IMR-90 (cell line): ENCODE results near the gene KCNAB2. TPM values are rescaled to one million over a fixed set of nuclear protein-coding genes. Genes with fewer than 3 reads are reported as not detected.

Experiments
- ATAC-seq: fragments of 200-7000 bp; cut with Tn5 transposase; 2 replicates; pipeline ENCODE4 v1.9.1; 2020; ENCODE audit warnings: low read depth, mild to moderate bottlenecking, moderate library complexity
- BruUV-seq: library from RNA; stranded (reverse); fragments of 400-500 nt; replicated peaks from 2 replicates; lab custom pipeline; 2021; lab: Mats Ljungman, UMichigan
- CTCF ChIA-PET: fragments of 300-600 bp; formaldehyde crosslinking; extraction: SDS; loops from one replicate; lab custom pipeline; 2021; ENCODE audit warnings: antibody characterized with exemption; lab: Yijun Ruan, JAX
- POLR2A ChIA-PET: fragments of 300-600 bp; sonication (Branson Sonifier 250); formaldehyde crosslinking; loops from one replicate; lab custom pipeline; 2022; ENCODE audit warnings: antibody characterized with exemption; ENCODE audit not compliant: unreplicated experiment; lab: Charles Lee
- DNase-seq: peaks from one replicate; pipeline ENCODE4 v3.0.0; 2013
- H2AFZ ChIP-seq: replicated peaks from 2 replicates; pipeline ENCODE3; 2013; ENCODE audit warnings: low read length, mild to moderate bottlenecking; ENCODE audit not compliant: poor library complexity
- H2AK5ac ChIP-seq: 2 replicates; pipeline ENCODE4 v1.6.1; 2013; ENCODE audit warnings: low read depth, low read length, inconsistent platforms
- H2AK9ac ChIP-seq: replicated peaks from 2 replicates; pipeline ENCODE3; 2013; ENCODE audit warnings: mild to moderate bottlenecking, low read depth, low read length, moderate library complexity; ENCODE audit not compliant: poor library complexity
- H2BK120ac ChIP-seq: 2 replicates; pipeline ENCODE4 v1.6.1; 2013; ENCODE audit warnings: low read depth, low read length, inconsistent platforms
- H2BK15ac ChIP-seq: 3 replicates; pipeline ENCODE4 v1.6.1; 2013; ENCODE audit warnings: low read depth, low read length, inconsistent platforms
- H2BK20ac ChIP-seq: 2 replicates; pipeline ENCODE4 v1.6.1; 2013; ENCODE audit warnings: low read depth, mild to moderate bottlenecking, inconsistent platforms, low read length, moderate library complexity
- H2BK5ac ChIP-seq: 2 replicates; pipeline ENCODE4 v1.6.1; 2013; ENCODE audit warnings: mild to moderate bottlenecking, low read depth, low read length, inconsistent platforms; ENCODE audit not compliant: poor library complexity, severe bottlenecking
- H3K14ac ChIP-seq: replicated peaks from 2 replicates; pipeline ENCODE4 v1.6.1; 2013; ENCODE audit warnings: low read depth, low read length, inconsistent platforms
- H3K18ac ChIP-seq: 2 replicates; pipeline ENCODE4 v1.6.1; 2013; ENCODE audit warnings: low read depth, low read length, control low read depth
- H3K23ac ChIP-seq: 2 replicates; pipeline ENCODE4 v1.6.1; 2013; ENCODE audit warnings: low read depth, low read length, inconsistent platforms
- H3K27ac ChIP-seq: 2 replicates; pipeline ENCODE4 v1.5.1; 2013; ENCODE audit warnings: mild to moderate bottlenecking, control low read depth, low read length; ENCODE audit not compliant: insufficient read depth
- H3K27me3 ChIP-seq: 2 replicates; pipeline ENCODE4 v1.6.1; 2013; ENCODE audit warnings: low read length; ENCODE audit not compliant: control insufficient read depth, insufficient read depth
- H3K36me3 ChIP-seq: 2 replicates; pipeline ENCODE4 v1.6.1; 2013; ENCODE audit warnings: low read length, mixed read lengths; ENCODE audit not compliant: control insufficient read depth, insufficient read depth
- H3K4ac ChIP-seq: 2 replicates; pipeline ENCODE4 v1.6.1; 2013; ENCODE audit warnings: low read depth, low read length, inconsistent platforms
- H3K4me1 ChIP-seq: 2 replicates; pipeline ENCODE4 v1.6.1; 2013; ENCODE audit warnings: low read length, mixed read lengths; ENCODE audit not compliant: control insufficient read depth, insufficient read depth
- H3K4me2 ChIP-seq: 2 replicates; pipeline ENCODE4 v1.6.1; 2013; ENCODE audit warnings: low read depth, mild to moderate bottlenecking, control low read depth, low read length, moderate library complexity
- H3K4me3 ChIP-seq: 2 replicates; pipeline ENCODE4 v1.5.1; 2013; ENCODE audit warnings: low read depth, mild to moderate bottlenecking, control low read depth, low read length, moderate library complexity; ENCODE audit not compliant: insufficient read depth
- H3K56ac ChIP-seq: 2 replicates; pipeline ENCODE4 v1.6.1; 2013; ENCODE audit warnings: low read length, inconsistent platforms; ENCODE audit not compliant: insufficient read depth; ENCODE audit errors: extremely low read depth
- H3K79me1 ChIP-seq, 2 experiments: 2 replicates each; pipeline ENCODE4 v1.6.1; 2013; ENCODE audit warnings: low read length in 2 of 2, inconsistent platforms in 1 of 2, low read depth in 1 of 2
- H3K9ac ChIP-seq: 2 replicates; pipeline ENCODE4 v1.6.1; 2013; ENCODE audit warnings: low read depth, low read length, control low read depth
- H3K9me1 ChIP-seq: 2 replicates; pipeline ENCODE4 v1.6.1; 2013; ENCODE audit warnings: low read length, inconsistent platforms; ENCODE audit not compliant: insufficient read depth
- H3K9me3 ChIP-seq: 2 replicates; pipeline ENCODE4 v1.6.1; 2013; ENCODE audit warnings: low read length; ENCODE audit not compliant: control insufficient read depth, insufficient read depth
- H4K20me1 ChIP-seq: 2 replicates; pipeline ENCODE4 v1.6.1; 2013; ENCODE audit warnings: low read length, inconsistent platforms; ENCODE audit not compliant: insufficient read depth
- H4K5ac ChIP-seq: 2 replicates; pipeline ENCODE4 v1.6.1; 2013; ENCODE audit warnings: mild to moderate bottlenecking, low read depth, low read length, control low read depth
- H4K8ac ChIP-seq, 2 experiments: 2 replicates each; pipeline ENCODE4 v1.6.1; 2013; ENCODE audit warnings: low read depth in 2 of 2, low read length in 2 of 2, control low read depth in 1 of 2, inconsistent platforms in 1 of 2
- H4K91ac ChIP-seq: 2 replicates; pipeline ENCODE4 v1.6.1; 2013; ENCODE audit warnings: low read depth, low read length, inconsistent platforms; ENCODE audit not compliant: insufficient read depth
- CTCF ChIP-seq: conservative IDR thresholded peaks from 2 replicates; pipeline ENCODE4 v1.5.1; 2012; ENCODE audit warnings: mild to moderate bottlenecking, low read depth, low read length, improper control_type of control experiment
- FOS ChIP-seq: fragments of 150-350 bp; IDR thresholded peaks from 2 replicates; pipeline ENCODE4 v1.6.1; 2016; ENCODE audit warnings: low read depth, low read length
- MAZ ChIP-seq: IDR thresholded peaks from 2 replicates; pipeline ENCODE4 v1.6.1; 2012; ENCODE audit warnings: low read depth, mild to moderate bottlenecking, low read length, improper control_type of control experiment, moderate library complexity, borderline replicate concordance
- NFE2L2 ChIP-seq: fragments of 150-350 bp; IDR thresholded peaks from 2 replicates; pipeline ENCODE4 v1.6.1; 2016; ENCODE audit warnings: low read depth, mild to moderate bottlenecking, low read length
- POLR2A ChIP-seq: IDR thresholded peaks from 2 replicates; pipeline ENCODE4 v1.6.1; 2012; ENCODE audit warnings: mild to moderate bottlenecking, low read depth, low read length
- RCOR1 ChIP-seq: IDR thresholded peaks from 2 replicates; pipeline ENCODE4 v1.6.1; 2012; ENCODE audit warnings: mild to moderate bottlenecking, low read length, improper control_type of control experiment; ENCODE audit not compliant: insufficient replicate concordance
- WGBS, 2 experiments: methylation state at CpG; one replicate each; pipeline versions ENCODE4 v1.1.5 to v1.1.7; 2013; ENCODE audit warnings: missing lambda C conversion rate in 2 of 2; ENCODE audit not compliant: insufficient read length in 1 of 2; ENCODE audit errors: extremely low coverage in 2 of 2; 5-methylcytosine and 5-hydroxymethylcytosine counted together
- dilution Hi-C: fragments of 300-500 bp; cut with HindIII; formaldehyde crosslinking; loops from one replicate; pipeline ENCODE4 v1.14.3; 2018; ENCODE audit warnings: low sequenced_read_pairs; ENCODE audit not compliant: unreplicated experiment
- in situ Hi-C: fragments of 300-500 bp; cut with MboI; formaldehyde crosslinking; loops from 3 replicates; pipeline ENCODE4 v1.14.3; 2019; ENCODE audit warnings: low sequenced_read_pairs, inconsistent platforms, mixed read lengths
- intact Hi-C: fragments of 100-400 bp; cut with micrococcal nuclease; formaldehyde crosslinking; loops from 2 replicates; pipeline ENCODE4 v1.10.0; 2022
- polyA plus RNA-seq, 3 experiments: library from polyadenylated mRNA; depleted of rRNA; stranded (reverse); fragments of >200 nt; gene quantifications; 2 replicates each; pipeline ENCODE4 v1.2.3, GENCODE V29; 2012; ENCODE audit warnings: low replicate concordance in 1 of 3
- total RNA-seq: library from RNA; depleted of rRNA; stranded (reverse); fragments of >200 nt; gene quantifications from 2 replicates; pipeline ENCODE4 v1.2.3, GENCODE V29; 2012

KCNAB2 gene
- total and polyA plus RNA-seq, 2 of the 4 experiments (the other 2 are of a cell fraction), result 1.3 to 4.2 TPM

GRCh38 chr1:6069573-6069972 is 23.9 kb downstream of the KCNAB2 start:
- Histone ChIP-seq H2AFZ (no peak overlapping the region), H4K8ac (no peak overlapping the region), H3K18ac (no peak overlapping the region), H3K27me3 (peaks cover 8% of the 10 kb centered on the region; the same call in 1 of the 2 replicates), H3K27ac (no peak overlapping the region), H3K36me3 (no peaks in the 10 kb centered on the region), H2BK20ac (no peak overlapping the region), H3K9me1 (no peaks in the 10 kb centered on the region), H3K9ac (no peak overlapping the region), H2BK15ac (no peak overlapping the region), H2BK5ac (no peak overlapping the region), H4K5ac (no peak overlapping the region), H2BK120ac (no peak overlapping the region), H4K20me1 (no peaks in the 10 kb centered on the region), H3K79me1 (no peaks in the 10 kb centered on the region), H4K91ac (no peak overlapping the region), H3K4me1 (no peaks in the 10 kb centered on the region), H3K56ac (no peak overlapping the region), H3K4me3 (no peak overlapping the region), H3K4me2 (no peak overlapping the region), H3K14ac (no peak overlapping the region), H2AK5ac (no peak overlapping the region), H3K9me3 (no peaks in the 10 kb centered on the region), H2AK9ac (peak overlapping the region; percentile 50), H3K4ac (no peak overlapping the region), H3K23ac (no peak overlapping the region)
- no peak for TF ChIP-seq MAZ
- TF ChIP-seq NFE2L2, result no peak
- no peak for TF ChIP-seq RCOR1
- no peak for TF ChIP-seq CTCF
- no peak for TF ChIP-seq POLR2A
- no peak for TF ChIP-seq FOS
- in situ Hi-C loops, result no loop called here
- no TSS peak for BruUV-seq
- ChIA-PET POLR2A (no interaction called here), CTCF (no interaction called here)
- intact Hi-C loops, result no loop called here
- dilution Hi-C loops, result no loop called here
- DNase-seq, result no peak
- 80% methylated on average over 2 of the region's 14 CpGs; no CpG with 5 or more reads in 1 of the 2 experiments for WGBS, 2 experiments
- ATAC-seq, result no peak
